HG03159 (cell line): Measurements from ENCODE around the gene CHTOP.

ENCODE experiments used
- ATAC-seq: cut with Tn5 transposase; IDR thresholded peaks from one replicate; pipeline ENCODE4 v1.9.1; 2021; ENCODE audit warnings: mild to moderate bottlenecking, moderate library complexity; ENCODE audit not compliant: unreplicated experiment

CHTOP gene

GRCh38 chr1:153612755-153613331 lies 21.0 kb upstream of the CHTOP start, which contains the start of gene S100A16:
S100A16 (minus strand) TSS chr1:153613137; CDS start chr1:153608151, 4,986 bp downstream.
- no peak for ATAC-seq

- no peak for ATAC-seq
These were observed 20.5 kb upstream of the CHTOP start for GRCh38 chr1:153613406-153613805.

DNA sequence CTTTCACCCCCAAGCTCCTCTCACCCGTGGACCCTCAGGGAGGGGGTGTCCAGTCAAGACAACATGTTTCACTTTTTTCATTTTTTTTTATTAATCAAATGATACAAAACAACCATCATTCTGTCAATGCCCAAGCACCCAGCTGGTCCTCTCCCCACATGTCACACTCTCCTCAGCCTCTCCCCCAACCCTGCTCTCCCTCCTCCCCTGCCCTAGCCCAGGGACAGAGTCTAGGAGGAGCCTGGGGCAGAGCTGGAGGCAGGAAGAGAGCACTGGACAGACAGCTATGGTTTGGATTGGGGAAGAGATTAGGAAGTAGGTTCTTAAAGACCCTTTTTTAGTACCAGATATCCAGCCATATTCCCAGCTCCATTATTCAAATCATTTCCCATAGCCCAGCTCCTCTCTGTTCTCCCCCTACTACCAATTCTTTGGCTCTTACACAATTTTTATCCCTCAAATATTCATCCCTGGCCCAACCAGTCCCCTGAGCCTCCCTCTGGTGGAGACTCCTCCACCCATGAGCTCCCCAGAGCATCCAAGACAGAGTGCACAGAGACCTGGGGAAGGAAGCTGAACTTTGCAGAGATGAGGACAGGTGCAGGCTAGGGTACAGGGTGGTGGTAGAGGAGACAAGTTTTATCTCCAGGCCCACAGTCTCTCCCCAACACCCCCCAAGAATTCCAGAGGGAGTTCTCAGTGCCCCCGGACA lies 19.5 kb upstream of the CHTOP start:
- no peak for ATAC-seq

- no peak for ATAC-seq
These were observed 19.0 kb upstream of the CHTOP start for GRCh38 chr1:153614906-153615305.

- no peak for ATAC-seq
These were observed 18.5 kb upstream of the CHTOP start for GRCh38 chr1:153615406-153615805.

DNA sequence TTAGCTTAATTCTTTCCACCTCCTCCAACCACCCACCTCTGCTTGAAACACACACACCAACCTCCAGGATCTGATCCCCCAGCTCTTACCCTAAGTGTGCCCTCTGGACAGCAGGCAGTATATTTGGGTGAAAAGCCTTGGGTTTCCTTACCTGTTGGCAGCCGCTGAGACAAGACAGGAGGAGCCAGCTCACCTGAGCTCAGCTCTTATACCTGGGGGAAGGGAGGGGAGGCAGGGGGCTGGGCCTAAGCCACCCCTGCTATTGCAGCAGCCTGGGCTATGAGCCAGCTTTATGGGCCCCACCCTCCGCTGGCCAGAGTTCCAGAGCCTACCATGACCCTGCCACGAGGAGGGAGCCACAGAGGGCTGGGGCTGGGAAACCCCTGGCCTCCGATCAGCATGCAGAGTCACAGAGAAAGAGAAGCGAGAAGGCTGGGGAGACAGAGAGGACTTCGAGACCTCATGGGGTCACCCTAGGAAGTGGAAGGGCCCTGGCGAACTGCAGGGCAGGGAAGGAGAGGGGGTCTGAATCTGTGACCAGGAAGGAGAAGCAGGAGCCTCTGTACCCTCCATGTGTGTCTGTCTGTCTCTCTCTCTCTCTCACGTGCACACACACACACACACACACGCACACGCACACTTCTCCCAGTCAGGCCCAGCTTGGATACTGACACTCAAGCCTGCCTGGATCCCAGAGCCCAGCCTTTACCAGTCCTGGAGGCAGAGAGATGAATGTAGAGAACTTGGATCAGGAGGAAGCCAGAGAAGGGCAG lies 17.5 kb upstream of the CHTOP start, which contains the start of gene S100A14:
Gene S100A14, minus strand, starts transcription at position 182 of the 773 bp plus-strand sequence. CDS start 467 bp downstream, outside the sequence.
- ATAC-seq, result no peak

- no peak for ATAC-seq
These were observed 17.0 kb upstream of the CHTOP start for GRCh38 chr1:153616917-153617311.

- peak; percentile 63 for ATAC-seq
These were observed 16.2 kb upstream of the CHTOP start for GRCh38 chr1:153617663-153618062.

DNA sequence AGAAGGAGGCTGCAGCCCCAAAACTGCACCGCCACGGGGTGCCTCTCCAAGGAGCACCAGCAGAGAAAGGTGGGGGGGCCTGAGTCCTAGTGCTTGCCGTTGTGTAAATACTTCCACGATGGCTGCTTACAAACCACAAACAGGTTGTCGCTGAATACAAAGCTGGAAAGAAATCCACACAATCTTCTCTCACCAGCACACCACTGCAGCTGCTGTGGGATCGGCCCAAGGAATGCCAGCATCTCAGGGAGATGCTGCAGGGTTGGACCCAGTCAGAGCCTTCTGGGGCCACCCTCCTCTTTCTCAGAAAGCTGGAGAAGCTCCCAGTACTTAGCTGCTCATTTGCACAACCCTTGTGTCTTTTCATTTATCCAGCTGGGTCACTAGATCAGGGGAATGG lies 14.7 kb upstream of the CHTOP start:
- ATAC-seq, result no peak

DNA sequence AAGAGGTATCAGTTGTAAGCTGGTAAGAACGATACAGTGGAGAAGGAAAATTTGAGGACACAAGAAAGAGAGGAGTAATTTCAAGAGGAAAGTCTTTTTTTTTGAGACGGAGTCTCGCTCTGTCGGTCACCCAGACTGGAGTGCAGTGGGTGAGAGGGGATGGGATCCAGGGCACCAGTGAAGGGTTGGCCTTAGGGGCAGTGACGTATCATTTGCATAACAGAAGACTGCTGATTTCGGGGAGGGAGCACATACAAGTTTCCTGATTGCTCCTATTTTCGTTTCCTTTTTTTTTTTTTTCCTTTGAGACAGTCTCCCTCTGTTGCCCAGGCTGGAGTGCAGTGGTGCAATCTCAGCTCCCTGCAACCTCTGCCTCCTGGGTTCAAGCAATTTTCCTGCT lies 10.8 kb upstream of the CHTOP start:
- no peak for ATAC-seq

GRCh38 chr1:153624965-153625611 lies 8.8 kb upstream of the CHTOP start:
- ATAC-seq, result no peak

DNA sequence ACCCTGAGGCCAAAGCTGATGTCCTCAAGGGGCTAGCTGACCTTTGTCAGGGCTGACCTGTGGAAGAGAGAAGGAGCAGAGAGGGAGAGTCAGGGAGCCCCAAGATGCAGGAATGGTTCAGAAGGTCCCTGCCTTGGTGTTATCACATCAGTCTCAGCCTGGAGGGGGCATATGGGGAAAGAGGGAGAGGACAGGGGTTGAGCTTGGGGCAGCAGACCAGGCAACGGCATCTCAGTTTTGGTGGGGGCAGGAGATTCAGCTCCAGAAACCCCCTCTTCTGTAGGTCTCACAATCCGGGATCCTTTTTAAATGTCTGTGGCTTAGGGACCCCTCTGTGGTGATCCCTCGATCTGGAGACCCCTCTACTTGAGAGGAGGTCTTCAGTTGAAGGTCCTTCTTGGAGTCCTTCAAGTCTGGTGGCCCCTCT lies 7.4 kb upstream of the CHTOP start:
- ATAC-seq, result no peak

GRCh38 chr1:153626904-153627714 lies 6.8 kb upstream of the CHTOP start, which contains the start of gene S100A13:
S100A13 (minus strand) TSS chr1:153627505; CDS start chr1:153626472, 1,033 bp downstream.
- no peak for ATAC-seq

- ATAC-seq, result no peak
These were observed 5.9 kb upstream of the CHTOP start, which contains the start of gene S100A1 for GRCh38 chr1:153627715-153628626. S100A1 (plus strand) TSS chr1:153628434; CDS start chr1:153630522, 2,088 bp downstream.

- ATAC-seq, result no peak
These were observed 5.1 kb upstream of the CHTOP start for GRCh38 chr1:153628638-153629342.

DNA sequence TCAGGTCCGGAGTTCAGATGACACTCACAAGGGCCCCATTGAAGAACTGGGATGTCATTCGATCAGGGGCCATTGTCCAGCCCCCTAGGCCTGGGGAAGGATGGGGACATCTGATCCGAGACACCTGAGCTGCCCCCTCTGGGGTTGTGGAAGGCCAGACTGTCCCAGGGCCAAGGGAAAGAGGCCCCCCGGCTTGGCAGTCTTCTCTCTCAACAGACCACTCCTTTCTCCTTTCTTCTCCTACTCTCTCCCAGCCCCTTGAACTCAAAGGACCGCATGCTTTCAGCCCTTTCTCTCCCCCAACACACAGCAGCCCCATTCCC lies 4.6 kb upstream of the CHTOP start:
- ATAC-seq, result no peak

GRCh38 chr1:153629971-153630370 lies 3.9 kb upstream of the CHTOP start:
- ATAC-seq, result no peak

DNA sequence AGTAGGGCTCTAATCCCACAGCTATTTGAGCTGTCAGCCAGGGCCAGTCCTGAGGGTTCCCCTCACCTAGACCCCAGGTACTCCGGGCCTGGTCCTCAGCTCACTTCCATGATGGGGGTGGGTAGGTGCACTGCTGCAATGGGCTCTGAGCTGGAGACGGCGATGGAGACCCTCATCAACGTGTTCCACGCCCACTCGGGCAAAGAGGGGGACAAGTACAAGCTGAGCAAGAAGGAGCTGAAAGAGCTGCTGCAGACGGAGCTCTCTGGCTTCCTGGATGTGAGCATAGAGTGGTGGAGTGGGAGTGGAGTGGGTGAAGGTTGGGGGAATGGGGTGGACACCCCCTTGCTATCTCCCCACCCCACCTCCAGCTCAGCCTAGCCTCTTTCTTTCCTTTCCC lies 3.5 kb upstream of the CHTOP start:
- no peak for ATAC-seq
